ENCODE measurements around the gene KDM6A. TPM values are rescaled to one million over a fixed set of nuclear protein-coding genes. Genes with fewer than 3 reads are reported as not detected.
"Not testable (repeated sequence)": the region's sequence is repeated elsewhere in the genome, so short reads cannot be mapped to it uniquely, and the experiment has no call there.

Gene KDM6A
- total and polyA plus RNA-seq, 2 donors, result 20.9 to 36.5 TPM

GRCh38 chrX:44935172-44935571 is 62.2 kb downstream of the KDM6A start:
- H3K9me3 ChIP-seq (ENCODE audit: control insufficient read depth in 2 of 2, insufficient read depth in 1 of 2, low read length in 1 of 2), result no peaks in the 10 kb centered on the region
- no peaks in the 10 kb centered on the region for H3K27me3 ChIP-seq (ENCODE audit: control insufficient read depth in 2 of 2, insufficient read depth in 1 of 2, low read length in 1 of 2)
- DNase-seq (ENCODE audit: low read depth in 6 of 9, low spot score in 9 of 9), result no peak
- no peak overlapping the region for H3K27ac ChIP-seq (ENCODE audit: low read depth in 1 of 2, low read length in 1 of 2)
- WGBS, result 97% methylated on average over 4 of the region's 4 CpGs
- H3K36me3 ChIP-seq (ENCODE audit: control insufficient read depth in 2 of 2, insufficient read depth in 2 of 2, low read length in 1 of 2), result no peaks in the 10 kb centered on the region
- no peak overlapping the region for H3K4me3 ChIP-seq (ENCODE audit: low read length in 2 of 2)
- H3K4me1 ChIP-seq (ENCODE audit: control insufficient read depth in 2 of 2, insufficient read depth in 2 of 2, low read length in 2 of 2), result peaks cover 0 to 4% of the 10 kb centered on the region in 2 donors

GRCh38 chrX:44935640-44936039 is 62.7 kb downstream of the KDM6A start:
- no peaks in the 10 kb centered on the region for H3K27me3 ChIP-seq (ENCODE audit: control insufficient read depth in 2 of 2, insufficient read depth in 1 of 2, low read length in 1 of 2)
- H3K36me3 ChIP-seq (ENCODE audit: control insufficient read depth in 2 of 2, insufficient read depth in 2 of 2, low read length in 1 of 2), result no peaks in the 10 kb centered on the region
- H3K4me1 ChIP-seq (ENCODE audit: control insufficient read depth in 2 of 2, insufficient read depth in 2 of 2, low read length in 2 of 2), result peaks cover 0 to 4% of the 10 kb centered on the region in 2 donors
- no peak overlapping the region for H3K27ac ChIP-seq (ENCODE audit: low read depth in 1 of 2, low read length in 1 of 2)
- no peaks in the 10 kb centered on the region for H3K9me3 ChIP-seq (ENCODE audit: control insufficient read depth in 2 of 2, insufficient read depth in 1 of 2, low read length in 1 of 2)
- WGBS, result 98% methylated on average over 5 of the region's 5 CpGs
- no peak overlapping the region for H3K4me3 ChIP-seq (ENCODE audit: low read length in 2 of 2)
- DNase-seq (ENCODE audit: low read depth in 6 of 9, low spot score in 9 of 9), result no peak

- DNase-seq (ENCODE audit: low read depth in 6 of 9, low spot score in 9 of 9), result no peak
- no peaks in the 10 kb centered on the region for H3K36me3 ChIP-seq (ENCODE audit: control insufficient read depth in 2 of 2, insufficient read depth in 2 of 2, low read length in 1 of 2)
- H3K9me3 ChIP-seq (ENCODE audit: control insufficient read depth in 2 of 2, insufficient read depth in 1 of 2, low read length in 1 of 2), result no peaks in the 10 kb centered on the region
- H3K27me3 ChIP-seq (ENCODE audit: control insufficient read depth in 2 of 2, insufficient read depth in 1 of 2, low read length in 1 of 2), result no peaks in the 10 kb centered on the region
- no peak overlapping the region for H3K4me3 ChIP-seq (ENCODE audit: low read length in 2 of 2)
- H3K4me1 ChIP-seq (ENCODE audit: control insufficient read depth in 2 of 2, insufficient read depth in 2 of 2, low read length in 2 of 2), result peaks cover 0 to 4% of the 10 kb centered on the region in 2 donors
- no peak overlapping the region for H3K27ac ChIP-seq (ENCODE audit: low read depth in 1 of 2, low read length in 1 of 2)
- 96% methylated on average over 2 of the region's 2 CpGs for WGBS
Observed at GRCh38 chrX:44937606-44938005, 64.6 kb downstream of the KDM6A start.

GRCh38 chrX:44938111-44938510 is 65.1 kb downstream of the KDM6A start:
- H3K4me3 ChIP-seq (ENCODE audit: low read length in 2 of 2), result no peak overlapping the region
- WGBS, result 89% methylated on average over 4 of the region's 4 CpGs
- H3K9me3 ChIP-seq (ENCODE audit: control insufficient read depth in 2 of 2, insufficient read depth in 1 of 2, low read length in 1 of 2), result no peaks in the 10 kb centered on the region
- peaks cover 0 to 4% of the 10 kb centered on the region in 2 donors for H3K4me1 ChIP-seq (ENCODE audit: control insufficient read depth in 2 of 2, insufficient read depth in 2 of 2, low read length in 2 of 2)
- H3K36me3 ChIP-seq (ENCODE audit: control insufficient read depth in 2 of 2, insufficient read depth in 2 of 2, low read length in 1 of 2), result no peaks in the 10 kb centered on the region
- no peak overlapping the region for H3K27ac ChIP-seq (ENCODE audit: low read depth in 1 of 2, low read length in 1 of 2)
- no peak for DNase-seq (ENCODE audit: low read depth in 6 of 9, low spot score in 9 of 9)
- no peaks in the 10 kb centered on the region for H3K27me3 ChIP-seq (ENCODE audit: control insufficient read depth in 2 of 2, insufficient read depth in 1 of 2, low read length in 1 of 2)

- not testable (repeated sequence) for H3K27me3 ChIP-seq (ENCODE audit: control insufficient read depth in 2 of 2, insufficient read depth in 1 of 2, low read length in 1 of 2); H3K36me3 ChIP-seq (ENCODE audit: control insufficient read depth in 2 of 2, insufficient read depth in 2 of 2, low read length in 1 of 2); DNase-seq (ENCODE audit: low read depth in 6 of 9, low spot score in 9 of 9); H3K27ac ChIP-seq (ENCODE audit: low read depth in 1 of 2, low read length in 1 of 2); H3K9me3 ChIP-seq (ENCODE audit: control insufficient read depth in 2 of 2, insufficient read depth in 1 of 2, low read length in 1 of 2); H3K4me3 ChIP-seq (ENCODE audit: low read length in 2 of 2); H3K4me1 ChIP-seq (ENCODE audit: control insufficient read depth in 2 of 2, insufficient read depth in 2 of 2, low read length in 2 of 2)
- 97% methylated on average over 12 of the region's 12 CpGs for WGBS
Observed at GRCh38 chrX:44940541-44940940, 67.6 kb downstream of the KDM6A start.

GRCh38 chrX:44943007-44943406 is 70.0 kb downstream of the KDM6A start:
- Histone ChIP-seq H3K9me3 (ENCODE audit: control insufficient read depth in 2 of 2, insufficient read depth in 1 of 2, low read length in 1 of 2) (peaks cover 0 to 9% of the 10 kb centered on the region in 2 donors), H3K27ac (ENCODE audit: low read depth in 1 of 2, low read length in 1 of 2) (no peak overlapping the region), H3K4me3 (ENCODE audit: low read length in 2 of 2) (no peak overlapping the region), H3K27me3 (ENCODE audit: control insufficient read depth in 2 of 2, insufficient read depth in 1 of 2, low read length in 1 of 2) (no peaks in the 10 kb centered on the region), H3K36me3 (ENCODE audit: control insufficient read depth in 2 of 2, insufficient read depth in 2 of 2, low read length in 1 of 2) (no peaks in the 10 kb centered on the region), H3K4me1 (ENCODE audit: control insufficient read depth in 2 of 2, insufficient read depth in 2 of 2, low read length in 2 of 2) (no peaks in the 10 kb centered on the region)
- no peak for DNase-seq (ENCODE audit: low read depth in 6 of 9, low spot score in 9 of 9)
- WGBS, result 98% methylated on average over 3 of the region's 3 CpGs

- no peaks in the 10 kb centered on the region for H3K4me1 ChIP-seq (ENCODE audit: control insufficient read depth in 2 of 2, insufficient read depth in 2 of 2, low read length in 2 of 2)
Observed at GRCh38 chrX:44944894-44945293, 71.9 kb downstream of the KDM6A start.

GRCh38 chrX:44945736-44946135 is 72.7 kb downstream of the KDM6A start:
- no peak overlapping the region for H3K27ac ChIP-seq (ENCODE audit: low read depth in 1 of 2, low read length in 1 of 2)
- H3K27me3 ChIP-seq (ENCODE audit: control insufficient read depth in 2 of 2, insufficient read depth in 1 of 2, low read length in 1 of 2), result no peaks in the 10 kb centered on the region
- no peaks in the 10 kb centered on the region for H3K36me3 ChIP-seq (ENCODE audit: control insufficient read depth in 2 of 2, insufficient read depth in 2 of 2, low read length in 1 of 2)
- no peak overlapping the region for H3K4me3 ChIP-seq (ENCODE audit: low read length in 2 of 2)
- H3K4me1 ChIP-seq (ENCODE audit: control insufficient read depth in 2 of 2, insufficient read depth in 2 of 2, low read length in 2 of 2), result no peaks in the 10 kb centered on the region
- H3K9me3 ChIP-seq (ENCODE audit: control insufficient read depth in 2 of 2, insufficient read depth in 1 of 2, low read length in 1 of 2), result peaks cover 0 to 9% of the 10 kb centered on the region in 2 donors
- 98% methylated on average over 4 of the region's 4 CpGs for WGBS
- DNase-seq (ENCODE audit: low read depth in 6 of 9, low spot score in 9 of 9), result no peak

More at GRCh38 chrX:44944894-44945293, 71.9 kb downstream of the KDM6A start:
- no peak overlapping the region for H3K27ac ChIP-seq (ENCODE audit: low read depth in 1 of 2, low read length in 1 of 2)
- H3K9me3 ChIP-seq (ENCODE audit: control insufficient read depth in 2 of 2, insufficient read depth in 1 of 2, low read length in 1 of 2), result peaks cover 0 to 9% of the 10 kb centered on the region in 2 donors
- H3K4me3 ChIP-seq (ENCODE audit: low read length in 2 of 2), result no peak overlapping the region
- no peaks in the 10 kb centered on the region for H3K27me3 ChIP-seq (ENCODE audit: control insufficient read depth in 2 of 2, insufficient read depth in 1 of 2, low read length in 1 of 2)
- no peak for DNase-seq (ENCODE audit: low read depth in 6 of 9, low spot score in 9 of 9)
- 100% methylated on average over 1 of the region's 1 CpG for WGBS
- H3K36me3 ChIP-seq (ENCODE audit: control insufficient read depth in 2 of 2, insufficient read depth in 2 of 2, low read length in 1 of 2), result no peaks in the 10 kb centered on the region

GRCh38 chrX:44946771-44947170 is 73.8 kb downstream of the KDM6A start:
- no peak for DNase-seq (ENCODE audit: low read depth in 6 of 9, low spot score in 9 of 9)
- H3K36me3 ChIP-seq (ENCODE audit: control insufficient read depth in 2 of 2, insufficient read depth in 2 of 2, low read length in 1 of 2), result no peaks in the 10 kb centered on the region
- H3K4me3 ChIP-seq (ENCODE audit: low read length in 2 of 2), result no peak overlapping the region
- no peak overlapping the region for H3K27ac ChIP-seq (ENCODE audit: low read depth in 1 of 2, low read length in 1 of 2)
- no peaks in the 10 kb centered on the region for H3K4me1 ChIP-seq (ENCODE audit: control insufficient read depth in 2 of 2, insufficient read depth in 2 of 2, low read length in 2 of 2)
- H3K27me3 ChIP-seq (ENCODE audit: control insufficient read depth in 2 of 2, insufficient read depth in 1 of 2, low read length in 1 of 2), result no peaks in the 10 kb centered on the region
- WGBS, result 97% methylated on average over 4 of the region's 4 CpGs
- peaks cover 0 to 9% of the 10 kb centered on the region in 2 donors for H3K9me3 ChIP-seq (ENCODE audit: control insufficient read depth in 2 of 2, insufficient read depth in 1 of 2, low read length in 1 of 2)

GRCh38 chrX:44947995-44948394 is 75.0 kb downstream of the KDM6A start:
- H3K4me3 ChIP-seq (ENCODE audit: low read length in 2 of 2), result no peak overlapping the region
- peaks cover 0 to 9% of the 10 kb centered on the region in 2 donors for H3K9me3 ChIP-seq (ENCODE audit: control insufficient read depth in 2 of 2, insufficient read depth in 1 of 2, low read length in 1 of 2)
- H3K36me3 ChIP-seq (ENCODE audit: control insufficient read depth in 2 of 2, insufficient read depth in 2 of 2, low read length in 1 of 2), result peaks cover 0 to 2% of the 10 kb centered on the region in 2 donors
- H3K27me3 ChIP-seq (ENCODE audit: control insufficient read depth in 2 of 2, insufficient read depth in 1 of 2, low read length in 1 of 2), result no peaks in the 10 kb centered on the region
- H3K4me1 ChIP-seq (ENCODE audit: control insufficient read depth in 2 of 2, insufficient read depth in 2 of 2, low read length in 2 of 2), result no peaks in the 10 kb centered on the region
- 96% methylated on average over 4 of the region's 4 CpGs for WGBS
- DNase-seq (ENCODE audit: low read depth in 6 of 9, low spot score in 9 of 9), result no peak
- H3K27ac ChIP-seq (ENCODE audit: low read depth in 1 of 2, low read length in 1 of 2), result no peak overlapping the region
